ENCODE data around the gene RNF7.
A peak's percentile ranks its signal among the peaks of the same experiment; 100 is the strongest.
"Not testable (repeated sequence)": the region's sequence is repeated elsewhere in the genome, so short reads cannot be mapped to it uniquely, and the experiment has no call there.

The RNF7 gene

GRCh38 chr3:141735770-141736465, 2.2 kb upstream of the RNF7 start:
- DNase-seq (ENCODE audit: low spot score), result no peak

- DNase-seq (ENCODE audit: low spot score), result no peak
These were observed 1.0 kb upstream of the RNF7 start for GRCh38 chr3:141737093-141737492.

- no peak for DNase-seq (ENCODE audit: low spot score)
These were observed 448 bp upstream of the RNF7 start for GRCh38 chr3:141737678-141738021.

- no peak for DNase-seq (ENCODE audit: low spot score)
These were observed 829 bp downstream of the RNF7 start for GRCh38 chr3:141738891-141739363.

- DNase-seq (ENCODE audit: low spot score), result no peak
These were observed 1.6 kb downstream of the RNF7 start for GRCh38 chr3:141739731-141740130.

- no peak for DNase-seq (ENCODE audit: low spot score)
These were observed 2.3 kb downstream of the RNF7 start for GRCh38 chr3:141740349-141740748.

- DNase-seq (ENCODE audit: low spot score), result no peak
These were observed 5.2 kb downstream of the RNF7 start for GRCh38 chr3:141743305-141743704.

GRCh38 chr3:141746962-141747361, 8.9 kb downstream of the RNF7 start:
- DNase-seq (ENCODE audit: low spot score), result peak; percentile 78

- no peak for DNase-seq (ENCODE audit: low spot score)
These were observed 15.3 kb downstream of the RNF7 start for GRCh38 chr3:141753399-141753798.

- DNase-seq (ENCODE audit: low spot score), result no peak
These were observed 15.9 kb downstream of the RNF7 start for GRCh38 chr3:141754032-141754431.

- DNase-seq (ENCODE audit: low spot score), result not testable (repeated sequence)
These were observed 24.5 kb downstream of the RNF7 start for GRCh38 chr3:141762552-141762951.

- DNase-seq (ENCODE audit: low spot score), result no peak
These were observed 25.1 kb downstream of the RNF7 start, which contains the start of gene GRK7 for GRCh38 chr3:141763088-141763750. Gene GRK7 (plus strand): TSS chr3:141763408. CDS start chr3:141778285, 14,877 bp downstream.

- no peak for DNase-seq (ENCODE audit: low spot score)
These were observed 25.9 kb downstream of the RNF7 start for GRCh38 chr3:141764045-141764444.

GRCh38 chr3:141764465-141764864, 26.4 kb downstream of the RNF7 start:
- DNase-seq (ENCODE audit: low spot score), result no peak

GRCh38 chr3:141764986-141765385, 26.9 kb downstream of the RNF7 start:
- no peak for DNase-seq (ENCODE audit: low spot score)

GRCh38 chr3:141767066-141767465, 29.0 kb downstream of the RNF7 start:
- no peak for DNase-seq (ENCODE audit: low spot score)

GRCh38 chr3:141769221-141769894, 31.3 kb downstream of the RNF7 start:
- no peak for DNase-seq (ENCODE audit: low spot score)

- no peak for DNase-seq (ENCODE audit: low spot score)
These were observed 35.6 kb downstream of the RNF7 start for GRCh38 chr3:141773676-141774075.

GRCh38 chr3:141776376-141776775, 38.3 kb downstream of the RNF7 start:
- DNase-seq (ENCODE audit: low spot score), result no peak

GRCh38 chr3:141776885-141777284, 38.8 kb downstream of the RNF7 start:
- DNase-seq (ENCODE audit: low spot score), result no peak

GRCh38 chr3:141777957-141778813, 40.1 kb downstream of the RNF7 start:
- DNase-seq (ENCODE audit: low spot score), result no peak

- no peak for DNase-seq (ENCODE audit: low spot score)
These were observed 41.6 kb downstream of the RNF7 start for GRCh38 chr3:141779667-141780066.
